Measurements from ENCODE around the gene NCDN.

NCDN gene, protein sequence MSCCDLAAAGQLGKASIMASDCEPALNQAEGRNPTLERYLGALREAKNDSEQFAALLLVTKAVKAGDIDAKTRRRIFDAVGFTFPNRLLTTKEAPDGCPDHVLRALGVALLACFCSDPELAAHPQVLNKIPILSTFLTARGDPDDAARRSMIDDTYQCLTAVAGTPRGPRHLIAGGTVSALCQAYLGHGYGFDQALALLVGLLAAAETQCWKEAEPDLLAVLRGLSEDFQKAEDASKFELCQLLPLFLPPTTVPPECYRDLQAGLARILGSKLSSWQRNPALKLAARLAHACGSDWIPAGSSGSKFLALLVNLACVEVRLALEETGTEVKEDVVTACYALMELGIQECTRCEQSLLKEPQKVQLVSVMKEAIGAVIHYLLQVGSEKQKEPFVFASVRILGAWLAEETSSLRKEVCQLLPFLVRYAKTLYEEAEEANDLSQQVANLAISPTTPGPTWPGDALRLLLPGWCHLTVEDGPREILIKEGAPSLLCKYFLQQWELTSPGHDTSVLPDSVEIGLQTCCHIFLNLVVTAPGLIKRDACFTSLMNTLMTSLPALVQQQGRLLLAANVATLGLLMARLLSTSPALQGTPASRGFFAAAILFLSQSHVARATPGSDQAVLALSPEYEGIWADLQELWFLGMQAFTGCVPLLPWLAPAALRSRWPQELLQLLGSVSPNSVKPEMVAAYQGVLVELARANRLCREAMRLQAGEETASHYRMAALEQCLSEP

GRCh38 chr1:35557611-35558373, at the start of gene NCDN:
NCDN (plus strand) TSS chr1:35557799; CDS start chr1:35558191, 392 bp downstream.
- DNase-seq (ENCODE audit: low read depth, low spot score): peak; percentile 92

- no peak for DNase-seq (ENCODE audit: low read depth, low spot score)
Observed at GRCh38 chr1:35507947-35508346, 49.7 kb upstream of the NCDN start.

DNA sequence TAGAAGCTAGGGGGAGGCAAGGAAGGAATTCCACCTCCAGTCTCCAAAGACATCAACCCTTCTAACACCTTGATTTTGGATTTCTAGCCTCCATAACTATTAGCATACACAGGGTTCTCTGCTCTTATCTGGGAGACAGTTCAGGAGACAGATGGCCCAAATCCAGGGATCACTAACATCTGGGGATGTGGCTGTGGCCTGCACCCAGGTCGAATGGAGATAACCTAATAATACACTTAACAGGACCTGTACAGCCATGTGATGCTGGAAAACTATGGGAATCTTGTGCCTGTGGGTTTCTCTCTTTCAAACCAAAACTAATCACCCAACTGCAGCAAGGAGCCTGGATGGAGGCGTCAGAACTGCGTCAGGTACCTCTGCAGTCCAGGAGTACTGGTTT, 48.0 kb upstream of the NCDN start:
- no peak for DNase-seq (ENCODE audit: low read depth, low spot score)

GRCh38 chr1:35511305-35511704, 46.3 kb upstream of the NCDN start:
- DNase-seq (ENCODE audit: low read depth, low spot score): no peak

- no peak for DNase-seq (ENCODE audit: low read depth, low spot score)
Observed at GRCh38 chr1:35518183-35518582, 39.4 kb upstream of the NCDN start.

DNA sequence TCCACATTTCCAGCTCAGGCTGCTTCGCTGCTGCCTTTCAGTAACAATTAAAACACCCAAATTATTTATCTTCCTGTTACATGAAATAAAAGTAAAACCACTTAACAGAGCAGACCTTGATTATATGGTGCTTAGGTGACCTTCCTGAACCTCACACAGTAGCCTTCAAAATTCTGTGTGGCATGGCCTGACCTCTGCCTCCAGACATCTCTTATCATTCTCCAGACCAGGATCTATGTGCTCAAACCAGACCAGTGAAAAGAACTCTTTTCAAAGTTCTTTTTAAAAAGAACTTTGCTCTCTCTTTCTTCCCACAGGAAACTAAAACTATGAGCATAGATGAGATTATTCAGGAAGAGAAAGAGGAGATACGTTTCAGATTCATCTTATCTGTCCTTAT, 38.2 kb upstream of the NCDN start:
- no peak for DNase-seq (ENCODE audit: low read depth, low spot score)

DNA sequence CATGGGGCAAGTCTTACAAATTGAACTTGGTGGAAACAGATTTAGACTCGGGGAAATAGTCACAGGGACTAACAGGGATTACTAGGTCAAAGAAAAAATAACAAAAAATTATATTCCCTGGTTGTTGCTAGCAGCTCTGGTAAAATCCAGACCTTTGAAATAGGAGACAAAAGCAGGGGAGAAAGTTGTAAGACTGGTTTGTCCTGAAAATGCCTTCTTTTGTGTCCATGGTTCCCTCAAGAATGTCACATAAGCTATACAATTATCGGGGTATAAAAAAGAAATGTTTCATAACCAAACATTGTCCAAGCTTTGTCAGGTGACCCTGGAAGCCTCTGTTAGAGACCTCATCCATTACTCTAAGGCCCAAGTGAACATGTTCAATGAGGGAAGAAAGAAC, 33.5 kb upstream of the NCDN start:
- DNase-seq (ENCODE audit: low read depth, low spot score): no peak

GRCh38 chr1:35530168-35530567, 27.4 kb upstream of the NCDN start:
- no peak for DNase-seq (ENCODE audit: low read depth, low spot score)

DNA sequence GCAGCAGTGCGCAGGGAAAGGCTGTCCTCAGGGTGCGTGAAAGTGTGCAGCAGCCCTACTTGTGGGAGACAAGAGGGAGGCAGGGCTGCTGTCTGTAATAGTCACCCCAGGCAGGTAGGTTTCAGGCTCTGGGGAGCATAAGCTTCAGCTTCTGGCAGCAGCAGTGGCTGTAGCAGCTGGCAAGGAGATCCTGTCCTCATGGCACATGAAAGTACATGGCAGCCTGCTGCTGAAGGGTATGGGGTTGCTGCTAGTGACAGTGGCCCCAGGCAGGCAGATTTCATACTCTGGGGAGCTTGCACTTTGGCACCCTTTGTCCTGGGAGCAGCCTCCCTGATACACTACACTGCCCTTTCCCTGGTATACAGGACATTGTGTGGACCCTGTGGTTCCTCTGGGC, 26.7 kb upstream of the NCDN start:
- DNase-seq (ENCODE audit: low read depth, low spot score): no peak

DNA sequence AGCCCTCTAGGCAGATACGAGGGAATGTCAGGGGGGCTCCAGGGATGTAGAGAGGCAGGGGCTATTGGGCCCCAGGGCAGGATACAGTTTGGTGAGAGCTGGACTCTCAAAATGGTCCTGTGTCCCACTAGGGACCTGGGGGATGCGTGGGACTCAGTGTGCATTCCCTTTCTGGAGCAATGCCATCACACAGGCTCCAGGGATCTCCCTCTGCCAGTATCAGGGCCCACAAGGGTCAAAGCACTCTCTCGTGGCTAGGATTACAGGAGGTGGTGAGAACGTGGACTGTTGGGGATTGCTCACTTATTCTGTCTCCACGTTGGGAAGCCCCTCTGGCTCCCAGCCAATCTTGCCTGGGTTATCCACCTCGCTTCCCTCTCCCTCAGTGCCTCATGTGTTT, 26.2 kb upstream of the NCDN start:
- DNase-seq (ENCODE audit: low read depth, low spot score): no peak

DNA sequence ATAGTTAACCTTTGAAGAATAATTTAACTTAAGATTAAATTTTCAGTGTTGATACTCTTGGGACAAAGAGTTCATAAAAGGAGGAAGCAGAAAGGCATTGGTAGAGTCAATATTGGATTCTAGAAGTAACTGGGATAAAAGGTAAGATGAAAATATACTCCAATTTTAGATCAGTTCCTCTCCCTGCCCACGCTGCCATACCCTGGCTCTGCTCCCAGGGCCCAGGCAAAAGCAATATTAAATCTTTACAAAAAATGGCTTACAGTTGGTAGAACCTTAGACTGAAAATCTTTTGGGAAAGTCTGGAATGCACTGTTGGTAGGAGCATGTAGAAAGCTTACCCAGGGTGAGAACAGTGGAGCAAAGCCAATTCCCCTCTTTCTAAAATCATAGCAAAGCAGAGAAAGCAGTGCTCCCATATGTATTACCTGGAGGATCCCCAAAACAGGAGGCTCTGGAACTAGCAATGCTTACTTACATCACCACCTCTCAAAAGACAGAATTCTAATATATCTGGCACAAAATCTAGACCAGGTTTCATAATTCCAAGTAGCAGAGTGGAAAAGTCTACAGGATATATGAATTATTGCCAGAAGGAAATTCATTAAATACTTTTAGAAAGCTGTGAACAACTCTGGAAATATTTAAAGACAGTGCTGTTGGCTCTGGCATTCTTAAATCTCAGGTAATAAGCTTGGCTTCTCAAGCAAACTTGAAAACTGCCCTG, 24.9 kb upstream of the NCDN start:
- no peak for DNase-seq (ENCODE audit: low read depth, low spot score)

DNA sequence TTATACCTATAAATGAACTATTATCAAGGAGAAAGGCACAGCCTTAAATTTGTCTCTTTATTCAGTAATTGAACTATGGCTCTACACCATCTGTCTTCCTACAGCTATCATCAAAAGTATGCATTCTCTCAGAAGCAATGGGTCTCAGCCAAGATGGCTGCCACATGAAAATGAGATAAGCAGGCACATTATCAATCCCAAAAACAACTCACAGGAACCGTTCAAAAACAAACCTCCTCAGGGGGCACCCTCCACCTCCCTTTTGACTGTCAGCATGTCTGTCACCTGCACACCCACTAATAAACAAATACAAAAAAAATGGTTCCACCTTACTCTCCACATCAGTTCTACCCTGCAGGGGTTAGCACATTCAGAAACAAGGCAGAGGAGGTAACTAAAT, 24.0 kb upstream of the NCDN start:
- no peak for DNase-seq (ENCODE audit: low read depth, low spot score)

- no peak for DNase-seq (ENCODE audit: low read depth, low spot score)
Observed at GRCh38 chr1:35535243-35535642, 22.4 kb upstream of the NCDN start.

DNA sequence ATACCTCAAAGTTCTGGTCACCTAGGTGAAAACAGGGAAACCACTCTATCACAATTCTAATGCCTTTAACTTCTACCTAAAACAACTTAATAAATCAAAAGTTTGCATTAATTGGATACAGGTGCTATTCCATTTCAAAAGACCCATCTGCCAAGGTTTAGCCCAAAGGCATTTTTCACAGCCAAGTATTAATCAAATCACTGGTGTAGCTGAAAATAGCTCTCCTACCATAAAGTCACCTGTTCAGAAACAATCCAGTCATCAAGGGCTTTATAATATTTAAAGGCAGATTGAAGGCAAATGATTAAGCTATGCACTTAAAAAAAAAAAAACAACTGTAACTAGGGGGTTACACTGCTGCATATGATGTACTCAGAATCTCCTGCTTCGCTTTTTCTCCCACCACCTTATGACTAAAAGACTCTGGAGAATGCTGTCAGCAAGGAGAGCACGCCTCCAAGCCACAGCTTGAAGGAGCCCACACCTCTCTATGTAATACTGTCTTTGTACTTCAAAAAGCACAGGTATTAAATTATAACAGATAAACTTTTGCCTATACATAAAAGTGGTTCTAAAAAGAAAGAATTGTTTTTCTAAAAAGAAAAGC, 20.9 kb upstream of the NCDN start:
- DNase-seq (ENCODE audit: low read depth, low spot score): no peak

- no peak for DNase-seq (ENCODE audit: low read depth, low spot score)
Observed at GRCh38 chr1:35537806-35538205, 19.8 kb upstream of the NCDN start.

- no peak for DNase-seq (ENCODE audit: low read depth, low spot score)
Observed at GRCh38 chr1:35539073-35539823, 18.4 kb upstream of the NCDN start.

GRCh38 chr1:35539824-35540261, 17.8 kb upstream of the NCDN start:
- DNase-seq (ENCODE audit: low read depth, low spot score): no peak

DNA sequence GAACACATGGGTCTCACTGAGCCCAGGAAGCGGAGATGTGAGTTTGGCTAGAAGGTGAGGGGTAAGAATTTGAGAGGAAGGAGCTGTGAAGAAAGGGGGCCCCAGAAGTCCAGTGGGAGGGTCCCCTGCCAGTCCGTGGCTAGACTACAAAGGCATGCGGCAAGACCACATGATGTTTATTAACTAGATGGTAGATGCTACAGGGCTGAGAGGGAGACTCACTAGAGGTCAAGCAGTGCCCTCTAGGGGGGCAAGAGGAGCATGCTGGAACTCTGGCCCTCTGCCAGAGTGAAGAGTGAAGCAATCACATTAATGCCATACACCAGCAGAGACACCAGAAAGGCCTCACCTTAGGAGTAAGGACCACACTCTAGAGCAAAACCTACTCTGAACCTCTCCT, 12.6 kb upstream of the NCDN start:
- no peak for DNase-seq (ENCODE audit: low read depth, low spot score)

DNA sequence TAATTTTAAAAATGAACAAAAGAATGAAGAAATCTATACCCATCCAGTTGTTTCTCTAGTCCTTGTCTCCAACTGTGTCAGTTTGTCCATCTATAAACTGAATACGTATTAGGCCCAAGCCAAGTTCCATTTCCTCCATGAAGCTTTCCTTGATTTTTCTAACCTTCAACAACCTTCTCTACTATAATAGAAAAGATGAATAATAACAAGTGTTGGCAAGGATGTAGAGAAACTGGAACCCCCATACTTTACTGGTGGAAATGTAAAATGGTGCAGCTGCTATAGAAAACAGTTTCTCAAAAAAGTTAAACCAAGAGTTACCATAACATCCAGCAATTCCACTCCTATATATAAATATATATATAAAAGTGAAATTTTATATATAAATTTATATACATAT, 11.0 kb upstream of the NCDN start:
- DNase-seq (ENCODE audit: low read depth, low spot score): no peak

DNA sequence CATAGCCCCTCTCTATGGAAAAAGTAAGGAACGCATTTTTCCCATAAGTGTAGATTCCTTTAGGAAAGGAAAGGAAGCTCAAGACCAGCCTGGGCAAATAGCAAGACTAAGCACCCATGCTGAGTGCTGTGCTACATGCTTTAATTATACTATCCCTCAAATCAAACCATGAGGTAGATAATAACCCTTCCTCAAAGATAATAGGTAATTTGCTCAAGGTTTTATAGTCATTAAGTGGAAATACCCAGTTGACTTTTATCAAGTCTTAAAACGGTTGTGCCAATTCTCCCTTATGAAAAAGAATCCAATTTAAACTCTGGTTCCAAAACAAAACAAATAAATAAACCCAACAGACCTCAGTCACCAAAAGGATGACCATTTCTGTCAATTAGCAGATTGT, 3.7 kb upstream of the NCDN start:
- DNase-seq (ENCODE audit: low read depth, low spot score): no peak

Data from brain pericyte (primary cell).